HG03175 (cell line): Measurements from ENCODE around the gene FAAH.

Experiments
- ATAC-seq: cut with Tn5 transposase; IDR thresholded peaks from one replicate; pipeline ENCODE4 v1.9.1; 2021; ENCODE audit warnings: mild to moderate bottlenecking, moderate library complexity; ENCODE audit not compliant: unreplicated experiment

Gene FAAH

DNA sequence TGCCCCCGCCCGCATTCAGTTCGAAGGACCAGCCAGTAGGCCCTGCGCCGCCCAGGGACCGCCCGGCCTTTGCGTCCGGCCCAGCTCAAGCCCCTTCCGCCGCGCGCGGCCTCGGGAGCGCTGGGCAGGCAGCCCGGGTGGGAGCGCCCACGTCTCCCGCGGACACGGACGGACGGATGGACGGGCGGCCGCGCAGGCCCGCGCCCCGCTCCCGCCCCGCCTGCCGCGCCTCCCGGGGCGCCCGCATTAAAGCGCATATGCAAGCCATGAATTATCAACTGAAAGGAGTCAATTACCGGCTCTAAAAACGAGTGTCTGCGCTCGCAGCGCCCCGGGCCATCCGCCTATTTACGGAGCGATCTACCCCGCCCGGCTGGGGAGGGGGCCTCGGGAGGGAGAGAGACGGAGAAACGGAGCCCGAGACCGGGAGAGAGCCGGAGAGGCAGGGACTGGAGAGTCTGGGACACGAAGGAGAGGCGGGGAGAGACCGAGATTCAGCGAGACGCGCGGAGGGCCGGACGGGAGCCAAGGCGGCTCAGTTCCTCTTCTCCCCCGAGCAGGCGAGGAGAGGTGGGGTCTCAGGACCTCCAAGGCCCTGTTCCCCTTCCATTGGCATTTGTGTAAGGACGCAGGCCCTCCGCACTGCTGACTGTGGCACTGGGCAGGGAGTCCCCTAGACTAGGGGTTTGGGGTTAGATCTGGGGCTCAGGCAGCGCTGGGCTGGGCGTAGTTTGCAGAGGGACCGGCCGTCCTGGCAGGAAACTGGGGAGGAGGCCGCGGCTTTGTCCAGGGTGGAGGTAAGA lies 54.2 kb downstream of the FAAH start:
- no peak for ATAC-seq

DNA sequence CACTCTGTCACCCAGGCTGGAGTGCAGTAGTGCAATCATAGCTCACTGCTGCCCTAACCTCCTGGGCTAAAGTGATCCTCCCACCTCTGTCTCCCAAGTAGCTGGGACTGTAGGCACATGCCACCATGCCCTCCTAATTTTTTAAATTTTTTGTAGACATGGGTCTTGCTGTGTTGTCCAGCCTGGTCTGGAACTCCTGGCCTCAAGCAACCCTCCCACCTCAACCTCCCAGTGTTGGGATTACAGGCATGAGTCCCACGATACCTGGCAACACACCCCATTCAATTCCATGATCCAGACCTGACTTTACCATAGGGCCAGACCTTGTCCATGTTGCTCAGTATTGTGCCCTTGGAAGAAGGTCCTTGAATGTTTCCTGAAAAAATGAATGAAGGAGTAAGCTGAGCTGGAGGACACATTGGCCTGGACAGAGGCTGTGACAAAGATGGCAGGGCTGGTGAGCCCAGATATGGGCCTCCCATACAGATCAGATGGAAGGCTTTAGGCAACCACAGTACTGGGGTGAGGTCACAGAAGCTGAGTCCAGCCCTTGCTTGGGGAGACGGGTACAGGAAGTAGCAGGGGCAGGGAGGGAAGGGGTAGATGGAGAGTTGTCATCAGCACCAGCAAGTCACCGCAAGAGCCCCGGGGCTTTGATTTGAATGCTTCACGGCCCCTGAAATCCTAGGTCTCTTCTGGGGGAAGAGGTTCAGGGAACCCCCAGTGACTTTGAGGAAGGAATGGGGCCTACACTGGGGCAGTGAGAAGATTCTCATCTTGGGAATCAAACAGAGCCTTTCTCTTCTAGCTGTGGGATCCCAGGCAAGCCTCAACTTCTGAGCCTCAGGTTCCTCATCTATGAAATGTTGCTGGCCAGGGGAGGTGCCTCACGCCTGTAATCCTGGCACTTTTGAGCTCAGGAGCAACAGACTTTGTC lies 55.4 kb downstream of the FAAH start:
- ATAC-seq = no peak

DNA sequence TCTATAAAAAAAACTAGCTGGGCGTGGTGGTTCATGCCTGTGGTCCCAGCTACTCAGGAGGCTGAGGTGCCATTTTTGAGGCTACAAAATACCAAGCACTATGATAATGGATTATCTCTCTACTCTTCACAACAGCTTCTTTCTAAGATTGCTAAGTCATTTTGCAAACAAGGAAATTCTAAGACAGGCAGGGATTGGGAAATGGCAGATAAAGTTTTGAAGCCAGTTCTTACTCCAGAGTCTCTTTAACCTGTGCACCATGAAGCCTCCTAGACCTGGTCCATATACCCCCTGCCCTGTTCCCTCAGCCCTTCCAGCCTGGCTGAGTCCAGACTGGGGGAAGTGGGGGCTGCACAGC lies 56.0 kb downstream of the FAAH start:
- no peak for ATAC-seq

DNA sequence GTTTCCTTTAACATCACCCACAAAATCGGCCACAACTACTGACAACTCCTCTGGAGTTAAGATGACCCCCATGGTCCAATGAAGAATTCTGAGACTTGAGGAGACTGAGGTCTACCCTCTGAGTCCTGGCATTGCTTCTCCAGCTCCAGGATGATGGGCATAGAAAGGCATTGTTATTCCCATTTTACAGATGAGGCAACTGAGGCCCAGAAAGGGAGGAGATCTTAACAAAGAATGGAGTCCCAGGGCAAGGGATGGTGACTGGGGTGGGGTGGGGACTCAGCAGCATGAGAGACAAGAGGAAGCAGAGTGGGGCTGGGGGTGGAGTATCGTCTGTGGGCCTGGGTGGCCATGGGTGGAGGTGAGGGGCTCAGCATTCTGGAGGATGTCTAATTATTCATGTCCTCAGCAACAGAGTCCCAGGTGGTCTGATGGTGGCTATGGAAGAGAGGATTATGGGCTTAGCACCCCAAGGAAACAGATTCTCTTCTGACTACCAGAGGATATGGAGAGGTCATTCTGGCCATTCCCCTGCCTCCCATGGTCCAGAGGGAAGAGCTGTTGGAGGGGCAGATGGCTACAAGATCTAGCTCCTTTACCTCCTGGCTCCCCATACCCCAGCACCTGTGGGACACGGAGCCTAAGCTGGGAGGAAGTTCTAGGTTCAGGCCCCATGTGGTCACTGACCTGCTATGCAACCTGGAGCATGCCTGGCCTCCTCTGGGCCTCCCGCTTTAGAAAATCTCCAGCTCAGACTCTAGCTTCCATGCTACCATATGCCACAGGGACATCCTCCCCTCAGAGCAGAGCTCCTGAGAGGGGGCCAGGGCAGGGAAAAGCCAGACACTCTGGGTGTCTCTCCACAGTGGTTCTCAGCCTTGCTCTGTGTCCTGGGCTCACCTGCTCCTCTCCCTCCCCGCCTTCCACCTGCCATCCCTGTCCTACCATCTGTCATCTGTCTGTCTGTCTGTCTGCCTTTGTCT lies 58.1 kb downstream of the FAAH start:
- ATAC-seq = no peak

DNA sequence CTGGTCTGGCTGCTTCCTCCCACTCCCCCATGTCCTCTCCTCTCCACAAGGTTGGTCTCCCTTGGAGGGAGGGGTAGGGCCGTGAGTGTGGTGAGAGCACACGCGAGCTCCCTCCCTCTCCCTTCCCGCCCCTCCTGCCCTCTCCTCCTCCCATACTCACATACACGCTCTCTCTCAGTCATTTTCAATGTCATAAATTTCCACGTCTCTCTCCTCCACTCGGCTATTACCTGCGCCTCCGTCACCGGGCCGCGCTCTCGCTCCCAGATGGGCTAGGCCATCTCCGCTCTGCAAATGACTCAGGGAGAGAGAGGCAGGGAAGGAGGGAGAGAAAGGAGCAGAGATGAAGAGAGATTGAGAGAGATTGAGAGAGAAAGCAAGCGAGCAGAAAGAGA lies 58.8 kb downstream of the FAAH start:
- ATAC-seq = no peak

DNA sequence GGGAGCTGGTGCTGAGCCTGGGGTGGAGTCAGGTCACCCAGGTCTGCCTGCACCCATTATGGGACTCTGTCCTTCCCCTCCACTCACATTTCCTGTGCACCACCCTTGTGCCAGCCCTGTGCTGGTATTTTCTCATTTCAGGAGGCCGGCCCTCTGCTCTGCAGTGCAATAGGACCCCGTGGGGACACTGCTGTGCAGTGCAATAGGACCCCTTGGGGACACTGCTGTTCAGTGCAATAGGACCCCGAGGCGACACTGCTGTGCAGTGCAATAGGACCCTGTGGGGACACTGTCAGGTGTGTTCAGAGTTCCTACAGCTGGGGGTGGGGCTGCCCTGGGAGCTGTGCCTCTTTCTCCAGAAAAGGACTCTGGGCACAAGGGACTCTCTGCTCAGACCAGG lies 59.3 kb downstream of the FAAH start:
- no peak for ATAC-seq

DNA sequence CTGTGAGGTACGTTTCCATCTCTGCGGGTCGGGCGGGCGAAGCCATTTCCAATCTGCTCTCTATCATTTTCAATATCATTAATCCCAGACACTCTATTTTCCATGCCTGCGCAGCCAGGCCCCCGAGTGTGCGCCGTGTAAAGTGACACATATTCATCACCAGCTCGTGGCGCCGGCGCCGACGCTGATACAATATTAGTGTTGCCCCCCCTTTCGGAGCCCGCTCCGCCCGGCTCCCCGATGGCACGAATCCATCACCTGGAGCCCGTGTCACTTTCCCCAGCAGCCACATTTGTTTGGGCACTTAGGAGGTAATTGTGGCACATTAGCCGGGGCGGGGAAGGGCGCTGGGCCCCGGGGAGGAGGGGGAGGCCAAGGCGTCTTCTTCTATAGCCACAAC lies 61.8 kb downstream of the FAAH start:
- no peak for ATAC-seq

DNA sequence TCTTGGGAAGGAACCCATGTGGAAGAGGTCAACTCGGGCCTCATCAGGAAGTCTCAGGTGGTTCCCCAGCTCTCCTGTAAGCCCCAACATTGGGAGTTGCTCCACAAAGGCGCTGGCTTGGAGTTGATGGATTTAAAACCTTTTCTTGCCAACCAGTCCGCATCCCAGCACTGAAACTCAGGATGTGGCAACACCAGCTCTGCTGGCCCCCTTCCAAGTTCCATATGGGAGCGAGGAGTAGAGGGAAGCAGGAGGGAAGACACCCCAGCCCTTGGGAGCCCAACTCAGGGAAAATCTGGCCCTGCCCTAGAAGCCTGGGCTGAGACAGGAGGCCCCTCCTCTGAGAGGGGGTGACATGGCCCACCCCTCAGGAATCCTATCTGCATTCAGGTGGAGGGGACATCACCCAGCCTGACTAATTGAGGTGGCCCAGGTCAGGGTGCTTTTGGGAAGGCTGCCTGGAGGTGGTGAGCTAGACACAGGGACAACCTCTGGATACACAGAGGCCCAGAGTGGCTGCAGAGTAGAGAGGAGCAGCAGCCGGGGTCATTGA lies 62.4 kb downstream of the FAAH start:
- ATAC-seq = no peak

DNA sequence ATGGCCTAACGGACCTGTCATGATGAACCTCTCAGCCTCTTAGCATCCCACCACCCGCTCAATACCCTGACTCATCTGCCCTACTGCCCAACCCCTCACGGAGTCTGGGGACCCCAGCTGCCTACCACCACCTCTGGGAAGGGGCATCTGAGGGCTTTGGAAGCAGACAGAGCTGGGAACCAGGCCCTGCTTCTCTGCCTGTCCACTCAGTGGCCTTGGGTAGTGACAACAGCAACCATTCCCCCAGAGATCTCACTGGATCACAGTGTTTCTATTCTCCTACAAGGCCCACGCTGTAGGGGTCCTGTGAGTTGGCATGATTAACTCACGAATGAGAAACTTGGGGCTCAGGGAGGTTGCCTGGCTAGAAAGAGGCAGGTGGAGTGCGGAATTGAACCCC lies 63.1 kb downstream of the FAAH start:
- ATAC-seq = no peak

DNA sequence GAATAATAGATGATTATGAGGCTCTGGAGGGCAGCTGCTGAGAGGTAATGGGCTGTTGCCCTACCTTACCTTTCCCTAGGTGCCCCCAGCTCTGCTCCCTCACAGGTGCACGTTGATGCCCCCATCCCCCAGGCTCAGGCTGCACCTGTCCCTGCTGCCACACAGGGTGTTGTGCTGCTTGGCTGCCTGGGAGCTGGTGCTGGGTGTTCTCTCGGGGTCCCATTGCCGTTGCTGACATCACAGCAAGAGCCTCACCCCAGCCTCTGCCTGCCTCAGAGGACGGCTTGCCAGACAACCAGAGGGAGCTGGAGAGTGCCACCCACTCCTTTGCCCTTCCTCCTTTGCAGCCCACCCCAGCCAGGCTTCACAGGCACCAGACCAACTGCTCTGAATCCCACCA lies 64.1 kb downstream of the FAAH start:
- ATAC-seq = no peak

DNA sequence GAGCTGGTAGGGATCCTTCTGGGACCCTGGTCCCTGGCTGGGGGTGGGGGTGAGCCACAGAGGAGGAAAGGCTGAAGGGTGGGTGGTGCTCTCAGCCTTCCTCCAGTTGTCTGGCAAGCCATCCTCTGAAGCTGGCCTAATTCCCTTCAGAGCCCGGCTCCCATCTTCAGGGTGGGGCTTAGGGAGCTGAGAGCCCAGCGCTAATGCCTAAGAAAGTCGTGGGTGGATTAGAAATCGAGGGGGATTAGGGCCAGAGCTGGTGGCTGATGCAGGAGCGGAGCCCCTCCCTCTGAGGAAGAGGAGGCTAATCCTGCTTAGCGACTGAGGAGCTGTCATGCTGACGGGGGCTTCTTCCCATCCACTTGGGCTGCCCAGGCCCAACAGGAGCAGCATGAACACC lies 64.7 kb downstream of the FAAH start:
- ATAC-seq = no peak

DNA sequence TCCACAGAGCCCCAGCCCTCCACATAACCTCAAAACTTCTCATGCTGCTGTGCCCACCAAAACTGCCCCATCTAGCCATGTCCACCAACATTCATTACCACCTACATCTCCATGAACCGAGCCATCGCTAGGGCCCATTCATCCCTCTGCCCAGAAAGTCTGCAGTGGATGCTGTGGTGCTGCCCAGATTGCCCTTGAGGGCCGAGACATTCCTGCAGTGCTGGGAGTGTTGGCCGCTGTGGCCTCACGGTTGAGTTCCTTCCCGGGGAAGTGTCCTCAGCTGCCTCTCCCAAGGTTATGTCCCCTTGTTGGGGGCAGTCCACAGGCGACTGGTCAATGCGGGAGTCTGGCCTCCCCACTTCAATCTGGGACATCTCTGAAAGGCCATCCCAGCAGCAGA lies 65.2 kb downstream of the FAAH start:
- no peak for ATAC-seq

DNA sequence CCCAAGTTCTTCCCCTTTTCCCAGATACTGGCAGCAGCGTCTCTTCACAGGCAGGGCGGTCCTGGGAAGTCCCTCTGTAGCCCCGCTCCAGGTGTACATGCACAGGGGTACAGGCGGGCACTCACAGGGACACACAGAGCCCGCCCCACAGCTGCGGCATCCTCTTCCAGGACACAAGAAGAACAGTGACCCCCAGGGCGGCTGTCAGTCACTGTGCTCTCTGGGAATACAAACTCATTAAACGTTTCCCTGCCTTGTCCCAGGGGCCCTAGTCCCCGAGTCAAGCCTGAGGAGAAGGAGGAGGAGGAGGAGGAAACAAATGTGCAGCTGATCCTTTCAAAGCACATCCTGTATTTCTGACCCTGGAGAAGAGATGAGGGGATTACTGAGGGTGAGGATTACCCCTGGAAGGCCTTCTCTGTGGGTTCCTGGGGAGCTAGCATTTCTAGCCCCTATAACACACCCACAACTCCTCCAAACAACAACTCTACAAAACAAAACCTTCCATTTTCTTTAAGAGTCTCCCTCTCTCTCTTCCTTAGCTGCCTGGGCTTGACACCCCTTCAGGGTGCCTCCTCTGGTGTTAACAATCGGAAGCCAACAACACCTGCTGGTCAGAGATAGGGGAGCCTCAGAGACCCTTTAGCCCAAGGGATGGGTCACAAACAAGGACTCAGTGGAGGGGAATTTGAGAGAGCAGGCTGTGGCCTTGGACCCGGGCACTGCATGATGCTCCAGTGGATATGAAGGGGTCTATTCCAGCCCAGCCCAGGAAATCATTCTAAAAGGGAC lies 67.1 kb downstream of the FAAH start:
- ATAC-seq = no peak

DNA sequence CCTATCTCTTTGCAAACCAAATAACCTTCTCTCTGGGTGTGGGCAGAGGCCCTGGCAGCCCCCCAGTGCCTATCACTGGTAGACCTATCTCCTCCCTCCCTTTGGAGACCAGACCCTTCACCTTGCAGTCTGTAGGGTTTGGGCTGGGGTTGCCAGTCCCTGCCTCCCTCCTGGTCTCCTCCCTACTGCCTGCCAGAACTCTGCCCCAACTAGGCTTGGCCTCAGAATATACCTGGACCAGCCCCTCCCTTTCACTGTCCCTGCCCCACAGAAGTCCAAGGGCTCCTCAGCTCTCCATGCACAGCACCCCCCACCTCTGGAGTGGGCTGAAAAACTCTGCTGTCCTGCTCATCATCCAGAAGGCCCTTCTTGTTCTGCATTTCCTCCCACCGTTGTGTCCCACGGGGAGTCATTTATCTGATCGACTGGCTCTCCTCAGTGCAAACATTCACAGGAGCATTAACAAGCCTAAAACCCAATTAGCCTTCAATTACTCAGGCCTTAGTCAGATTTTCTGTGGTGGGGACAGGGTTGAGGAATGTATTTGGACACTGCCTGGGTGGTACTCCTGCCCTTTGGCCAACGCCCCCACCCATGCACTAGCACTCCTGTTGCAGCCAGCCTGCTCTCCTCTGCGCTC lies 67.8 kb downstream of the FAAH start:
- ATAC-seq = no peak
